HG03457 (cell line): Measurements from ENCODE around the gene NAA15.
"Not testable (repeated sequence)": the region's sequence is repeated elsewhere in the genome, so short reads cannot be mapped to it uniquely, and the experiment has no call there.

Source experiments
- ATAC-seq: cut with Tn5 transposase; IDR thresholded peaks from one replicate; pipeline ENCODE4 v1.9.1; 2021; ENCODE audit warnings: moderate number of reproducible peaks; ENCODE audit not compliant: unreplicated experiment

The NAA15 gene

GRCh38 chr4:139301113-139301820, at the start of gene NAA15:
TSS of gene NAA15 (plus strand) at chr4:139301505. CDS start at chr4:139301778, 273 bp downstream.
- peak; percentile 83 for ATAC-seq

GRCh38 chr4:139253046-139253445, 48.3 kb upstream of the NAA15 start:
- ATAC-seq, result no peak

- ATAC-seq, result no peak
These were observed 47.6 kb upstream of the NAA15 start for GRCh38 chr4:139253713-139254112.

- ATAC-seq, result not testable (repeated sequence)
These were observed 45.7 kb upstream of the NAA15 start for GRCh38 chr4:139255581-139255980.

- no peak for ATAC-seq
These were observed 45.0 kb upstream of the NAA15 start for GRCh38 chr4:139256349-139256748.

- no peak for ATAC-seq
These were observed 35.7 kb upstream of the NAA15 start for GRCh38 chr4:139265654-139266053.

GRCh38 chr4:139266208-139266582, 35.1 kb upstream of the NAA15 start:
- ATAC-seq, result no peak

GRCh38 chr4:139266583-139267257, 34.6 kb upstream of the NAA15 start:
- peak; percentile 94 for ATAC-seq

GRCh38 chr4:139267301-139267700, 34.0 kb upstream of the NAA15 start:
- no peak for ATAC-seq

- ATAC-seq, result no peak
These were observed 27.5 kb upstream of the NAA15 start for GRCh38 chr4:139273835-139274234.

- ATAC-seq, result no peak
These were observed 26.5 kb upstream of the NAA15 start for GRCh38 chr4:139274790-139275189.

GRCh38 chr4:139275281-139275735, 26.0 kb upstream of the NAA15 start:
- no peak for ATAC-seq

- no peak for ATAC-seq
These were observed 22.8 kb upstream of the NAA15 start for GRCh38 chr4:139278485-139278884.

GRCh38 chr4:139278912-139279759, 22.2 kb upstream of the NAA15 start:
- ATAC-seq, result no peak

- no peak for ATAC-seq
These were observed 21.3 kb upstream of the NAA15 start, which contains the start of gene MGARP for GRCh38 chr4:139279760-139280620. TSS of gene MGARP (minus strand) at chr4:139280225. CDS start at chr4:139280158, 67 bp downstream.

- ATAC-seq, result no peak
These were observed 19.1 kb upstream of the NAA15 start for GRCh38 chr4:139282065-139282720.

- no peak for ATAC-seq
These were observed 18.6 kb upstream of the NAA15 start for GRCh38 chr4:139282721-139283075.

GRCh38 chr4:139286186-139286698, 15.1 kb upstream of the NAA15 start:
- ATAC-seq, result no peak

GRCh38 chr4:139295206-139295941, 5.9 kb upstream of the NAA15 start:
- ATAC-seq, result peak; percentile 82
